Astrocyte of the spinal cord (primary cell): Measurements from ENCODE around the gene PDCD1LG2.

Experiments
- DNase-seq: peaks from one replicate; pipeline ENCODE4 v3.0.0; 2011; ENCODE audit warnings: low read depth, low spot score
- H3K4me3 ChIP-seq: 2 replicates; pipeline ENCODE4 v1.5.1; 2011; ENCODE audit warnings: low read depth, mild to moderate bottlenecking, low read length, moderate library complexity
- in situ Hi-C: cut with HindIII; loops from 2 replicates; pipeline ENCODE4 v1.10.0; 2017; ENCODE audit warnings: low sequenced_read_pairs
- TF ChIP-seq, protein P1 (sequence below): IDR thresholded peaks from 2 replicates; pipeline ENCODE4 v1.5.1; 2012; ENCODE audit warnings: low read depth, mild to moderate bottlenecking, low read length, inconsistent platforms

Gene PDCD1LG2

DNA sequence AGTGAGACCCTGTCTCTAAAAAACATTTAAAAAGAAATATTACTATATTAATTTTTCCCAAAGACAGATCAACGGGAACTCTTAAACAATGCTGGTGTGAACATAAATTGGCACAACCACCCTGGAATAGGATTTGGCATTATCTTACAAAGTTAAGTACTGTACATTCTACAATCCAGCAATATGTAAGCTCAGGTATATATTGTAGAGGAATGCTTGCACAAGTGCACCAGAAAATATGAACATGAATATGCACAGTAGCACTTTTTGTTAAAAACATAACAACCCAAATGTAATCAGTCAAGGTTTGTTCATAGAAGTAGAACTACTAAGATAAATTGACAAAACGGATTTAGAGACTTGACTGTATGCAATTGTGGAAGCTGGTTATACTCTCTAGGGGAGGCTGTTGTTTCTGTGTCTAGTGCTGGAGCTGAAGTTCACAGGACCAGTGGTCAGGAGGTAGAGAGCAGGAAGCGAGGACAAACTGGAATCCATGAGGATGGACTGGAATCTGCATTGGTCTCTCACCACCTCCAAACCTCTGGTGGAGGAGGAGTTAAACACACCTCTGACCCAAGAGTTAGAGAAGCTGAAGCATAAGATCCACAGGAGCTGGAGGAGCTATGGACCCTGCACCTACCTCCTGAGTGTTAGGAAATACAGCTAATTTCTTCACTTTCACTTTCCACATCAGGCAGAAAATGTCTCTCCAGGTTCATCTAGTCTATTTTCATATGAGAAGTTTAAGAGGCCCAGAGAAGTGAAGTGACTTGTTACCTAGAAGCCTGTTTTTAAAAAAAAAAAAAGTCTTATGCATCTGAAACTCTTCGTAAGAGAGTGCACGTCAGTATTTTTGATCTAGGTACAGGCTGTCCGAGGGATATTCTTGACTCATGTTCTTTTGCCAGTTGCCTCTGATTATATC, 98.2 kb downstream of the PDCD1LG2 start:
- in situ Hi-C loops: no loop called here
- TF ChIP-seq, protein P1, sequence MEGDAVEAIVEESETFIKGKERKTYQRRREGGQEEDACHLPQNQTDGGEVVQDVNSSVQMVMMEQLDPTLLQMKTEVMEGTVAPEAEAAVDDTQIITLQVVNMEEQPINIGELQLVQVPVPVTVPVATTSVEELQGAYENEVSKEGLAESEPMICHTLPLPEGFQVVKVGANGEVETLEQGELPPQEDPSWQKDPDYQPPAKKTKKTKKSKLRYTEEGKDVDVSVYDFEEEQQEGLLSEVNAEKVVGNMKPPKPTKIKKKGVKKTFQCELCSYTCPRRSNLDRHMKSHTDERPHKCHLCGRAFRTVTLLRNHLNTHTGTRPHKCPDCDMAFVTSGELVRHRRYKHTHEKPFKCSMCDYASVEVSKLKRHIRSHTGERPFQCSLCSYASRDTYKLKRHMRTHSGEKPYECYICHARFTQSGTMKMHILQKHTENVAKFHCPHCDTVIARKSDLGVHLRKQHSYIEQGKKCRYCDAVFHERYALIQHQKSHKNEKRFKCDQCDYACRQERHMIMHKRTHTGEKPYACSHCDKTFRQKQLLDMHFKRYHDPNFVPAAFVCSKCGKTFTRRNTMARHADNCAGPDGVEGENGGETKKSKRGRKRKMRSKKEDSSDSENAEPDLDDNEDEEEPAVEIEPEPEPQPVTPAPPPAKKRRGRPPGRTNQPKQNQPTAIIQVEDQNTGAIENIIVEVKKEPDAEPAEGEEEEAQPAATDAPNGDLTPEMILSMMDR: no peak
- no peak for DNase-seq
- H3K4me3 ChIP-seq: no peak overlapping the region

DNA sequence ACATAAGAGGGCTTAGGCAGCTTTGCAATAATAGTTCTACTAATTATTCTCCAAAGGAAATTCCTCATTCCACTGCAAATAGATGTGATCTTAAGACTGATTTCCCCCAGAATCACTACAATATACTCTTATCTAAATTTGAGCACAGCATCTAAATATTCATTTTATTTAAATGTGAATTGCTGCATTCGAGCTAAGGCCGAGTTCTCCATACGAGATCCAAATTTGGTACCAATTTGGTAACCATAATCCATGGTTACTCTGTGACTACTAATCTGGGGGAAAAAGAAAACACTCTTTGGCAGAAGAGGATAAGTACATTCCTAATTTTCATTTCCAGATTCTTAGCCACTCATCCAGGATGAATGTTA, 98.9 kb downstream of the PDCD1LG2 start:
- TF ChIP-seq, protein P1: no peak
- H3K4me3 ChIP-seq: no peak overlapping the region
- no peak for DNase-seq
- in situ Hi-C loops: no loop called here

DNA sequence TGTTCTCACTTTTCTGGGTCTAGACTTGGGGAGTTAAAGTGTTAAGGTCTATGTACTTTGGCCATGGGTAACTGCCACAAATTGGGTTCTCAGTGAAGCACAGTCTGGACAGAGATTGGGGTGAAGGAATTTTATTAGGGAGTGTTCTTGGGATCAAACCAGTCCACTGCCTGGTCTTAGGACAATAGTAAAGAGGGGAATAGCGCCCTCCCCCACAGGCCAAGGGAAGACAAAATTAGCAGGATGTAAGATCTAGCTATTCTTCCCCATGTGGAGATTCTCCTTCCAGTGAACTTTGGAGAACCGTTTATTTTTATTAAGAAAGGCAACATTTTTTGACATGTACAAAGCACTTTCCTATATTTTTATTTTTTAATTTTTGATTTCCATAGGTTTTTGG, 100.2 kb downstream of the PDCD1LG2 start:
- no peak for DNase-seq
- TF ChIP-seq, protein P1: no peak
- in situ Hi-C loops: no loop called here
- H3K4me3 ChIP-seq: no peak overlapping the region

DNA sequence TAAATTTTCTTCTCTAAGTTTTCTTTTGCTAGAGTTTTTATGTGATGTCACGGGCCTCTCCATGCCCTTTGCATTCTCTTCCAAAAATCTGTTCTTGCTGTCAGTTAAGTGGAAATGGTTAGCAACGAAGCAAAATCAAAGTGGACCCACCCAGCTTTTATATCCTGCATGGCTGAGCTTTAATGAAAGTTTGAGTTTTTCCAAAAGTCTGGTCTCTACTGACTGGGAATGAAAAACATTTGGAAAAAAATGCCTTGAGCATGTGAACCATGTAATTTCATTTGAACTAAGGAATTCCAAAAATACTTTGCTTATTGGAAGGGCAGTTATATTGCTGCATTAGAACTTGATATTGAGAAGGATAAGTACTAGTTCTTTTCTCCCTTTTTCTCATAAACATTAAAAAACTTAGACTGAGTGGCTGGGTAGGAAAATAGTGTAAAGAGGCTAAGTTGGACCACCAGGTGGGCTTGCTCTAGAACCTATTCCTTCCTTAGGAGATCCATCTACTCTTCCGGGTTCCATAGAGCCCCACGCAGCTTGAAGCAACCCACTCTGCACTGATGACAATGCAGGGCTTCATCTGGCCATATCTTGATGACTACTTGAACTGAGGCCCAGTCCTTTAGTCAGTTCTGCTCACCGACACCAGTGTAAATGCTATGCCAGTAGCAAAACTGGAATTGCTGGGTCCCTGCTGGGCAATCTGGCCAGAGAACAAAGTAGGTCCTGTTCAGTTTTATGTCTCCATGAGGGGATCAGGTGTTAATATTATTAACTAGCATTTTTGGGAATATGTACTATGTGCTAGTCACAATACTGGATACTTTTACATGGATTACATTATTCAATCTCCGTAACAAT, 101.2 kb downstream of the PDCD1LG2 start:
- no peak for DNase-seq
- TF ChIP-seq, protein P1: no peak
- no peak overlapping the region for H3K4me3 ChIP-seq
- in situ Hi-C loops: no loop called here

DNA sequence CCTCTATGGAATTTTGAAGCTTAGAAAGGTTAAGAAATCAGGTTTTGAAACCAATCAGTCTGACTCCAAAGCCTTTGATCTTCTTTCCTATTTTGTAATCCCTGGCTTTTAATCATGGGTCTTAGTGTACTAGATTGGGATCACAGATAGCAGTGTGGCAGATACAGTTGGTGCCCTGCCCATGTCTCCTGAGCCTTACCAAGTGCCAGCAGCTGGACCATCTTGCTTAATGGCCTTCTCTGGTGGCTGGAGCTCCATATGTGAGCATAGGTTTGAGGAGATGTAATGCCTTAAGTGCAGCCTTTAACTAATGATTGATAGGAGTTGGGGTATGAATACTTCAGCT, 101.8 kb downstream of the PDCD1LG2 start:
- no peak overlapping the region for H3K4me3 ChIP-seq
- in situ Hi-C loops: no loop called here
- TF ChIP-seq, protein P1: no peak
- no peak for DNase-seq

DNA sequence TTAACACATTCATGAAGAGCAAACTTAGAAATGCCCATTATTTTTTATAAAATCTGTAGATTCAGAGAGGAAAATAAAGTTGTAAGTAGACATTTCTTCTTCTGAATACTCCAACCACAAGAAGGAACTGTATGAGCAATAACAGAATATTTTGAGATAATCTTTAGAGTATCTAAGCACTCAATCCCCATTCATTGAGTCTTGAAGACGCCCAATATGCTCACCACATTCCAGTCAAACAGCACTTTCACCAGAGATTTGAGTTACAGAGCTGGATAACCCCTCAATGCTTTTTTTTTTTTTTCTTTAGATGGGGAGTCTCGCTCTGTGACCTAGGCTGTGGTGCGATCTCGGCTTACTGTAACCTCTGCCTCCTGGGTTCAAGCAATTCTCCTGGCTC, 103.9 kb downstream of the PDCD1LG2 start:
- in situ Hi-C loops: no loop called here
- DNase-seq: no peak
- TF ChIP-seq, protein P1: no peak
- H3K4me3 ChIP-seq: no peak overlapping the region
